Measurements from ENCODE around the gene OR4K5. TPM values are rescaled to one million over a fixed set of nuclear protein-coding genes. Genes with fewer than 3 reads are reported as not detected.

Gene OR4K5, protein sequence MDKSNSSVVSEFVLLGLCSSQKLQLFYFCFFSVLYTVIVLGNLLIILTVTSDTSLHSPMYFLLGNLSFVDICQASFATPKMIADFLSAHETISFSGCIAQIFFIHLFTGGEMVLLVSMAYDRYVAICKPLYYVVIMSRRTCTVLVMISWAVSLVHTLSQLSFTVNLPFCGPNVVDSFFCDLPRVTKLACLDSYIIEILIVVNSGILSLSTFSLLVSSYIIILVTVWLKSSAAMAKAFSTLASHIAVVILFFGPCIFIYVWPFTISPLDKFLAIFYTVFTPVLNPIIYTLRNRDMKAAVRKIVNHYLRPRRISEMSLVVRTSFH
- total RNA-seq (ENCODE audit: low replicate concordance): not detected in 2 replicates
- long read RNA-seq: 0 reads

DNA sequence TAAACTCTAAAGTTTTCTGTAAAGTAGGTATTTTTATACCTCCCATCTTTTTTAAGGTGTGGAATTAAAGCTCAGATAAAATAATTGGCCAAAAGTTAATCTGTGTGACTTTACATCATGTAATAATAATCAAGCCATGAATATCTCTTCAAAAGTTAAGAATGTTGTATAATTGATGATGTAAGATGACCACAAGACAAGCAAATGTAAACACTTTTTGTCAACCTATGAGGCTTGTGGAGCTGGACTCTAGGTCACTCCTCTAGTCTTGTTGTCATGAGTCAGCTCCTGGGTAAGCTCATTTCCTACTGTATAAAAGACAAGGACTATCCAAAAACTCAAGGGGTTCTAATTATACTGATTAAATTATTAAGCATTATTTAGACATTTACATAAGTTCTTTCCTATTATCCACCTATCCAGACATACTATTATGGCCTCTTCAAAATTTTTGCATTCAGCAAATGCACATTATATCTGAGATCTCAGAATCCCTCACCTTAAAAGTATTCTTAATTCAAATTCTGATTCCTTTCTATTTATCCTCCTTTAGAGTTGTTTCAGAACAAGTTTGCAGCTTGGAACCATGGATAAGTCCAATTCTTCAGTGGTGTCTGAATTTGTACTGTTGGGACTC, at the start of gene OR4K5:
Gene OR4K5 (plus strand): TSS at position 587 of the 637 bp plus-strand sequence. CDS start 0 bp downstream, at position 587.
- TF ChIP-seq, protein P1, sequence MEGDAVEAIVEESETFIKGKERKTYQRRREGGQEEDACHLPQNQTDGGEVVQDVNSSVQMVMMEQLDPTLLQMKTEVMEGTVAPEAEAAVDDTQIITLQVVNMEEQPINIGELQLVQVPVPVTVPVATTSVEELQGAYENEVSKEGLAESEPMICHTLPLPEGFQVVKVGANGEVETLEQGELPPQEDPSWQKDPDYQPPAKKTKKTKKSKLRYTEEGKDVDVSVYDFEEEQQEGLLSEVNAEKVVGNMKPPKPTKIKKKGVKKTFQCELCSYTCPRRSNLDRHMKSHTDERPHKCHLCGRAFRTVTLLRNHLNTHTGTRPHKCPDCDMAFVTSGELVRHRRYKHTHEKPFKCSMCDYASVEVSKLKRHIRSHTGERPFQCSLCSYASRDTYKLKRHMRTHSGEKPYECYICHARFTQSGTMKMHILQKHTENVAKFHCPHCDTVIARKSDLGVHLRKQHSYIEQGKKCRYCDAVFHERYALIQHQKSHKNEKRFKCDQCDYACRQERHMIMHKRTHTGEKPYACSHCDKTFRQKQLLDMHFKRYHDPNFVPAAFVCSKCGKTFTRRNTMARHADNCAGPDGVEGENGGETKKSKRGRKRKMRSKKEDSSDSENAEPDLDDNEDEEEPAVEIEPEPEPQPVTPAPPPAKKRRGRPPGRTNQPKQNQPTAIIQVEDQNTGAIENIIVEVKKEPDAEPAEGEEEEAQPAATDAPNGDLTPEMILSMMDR (conservative IDR thresholded peaks at IDR 0.05): no peak
- no peak within 1 kb of the TSS for H3K4me3 Mint-ChIP-seq
- H3K27me3 Mint-ChIP-seq: no peaks in the 10 kb centered on the region
- no peaks in the 10 kb centered on the region for H3K9me3 Mint-ChIP-seq
- no peaks in the 10 kb centered on the region for H3K4me1 Mint-ChIP-seq (ENCODE audit: unreplicated experiment)
- H3K36me3 Mint-ChIP-seq: no peaks in the 10 kb centered on the region
- no peak for DNase-seq (ENCODE audit: extremely low spot score, unreplicated experiment)
- no peak within 1 kb of the TSS for H3K27ac Mint-ChIP-seq

DNA sequence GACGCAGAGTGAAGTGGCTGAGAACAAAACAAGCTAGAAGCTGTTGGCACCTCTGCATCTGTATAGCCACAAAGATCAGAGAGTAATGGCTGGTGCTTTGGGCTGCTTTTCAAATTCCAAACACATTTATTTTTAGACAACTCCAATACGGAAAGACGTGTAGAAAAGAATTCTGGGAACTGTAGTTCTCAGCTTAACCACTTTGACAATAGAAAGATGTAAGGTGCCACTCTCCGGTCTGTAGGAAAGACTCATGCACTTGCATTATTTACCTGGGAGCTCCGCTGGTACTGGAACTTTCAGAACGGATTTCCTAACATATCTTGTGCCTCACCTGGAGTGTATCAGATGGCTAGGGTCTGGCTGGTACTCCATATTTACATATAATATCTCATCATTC, 47.2 kb upstream of the OR4K5 start:
- no peak overlapping the region for H3K4me3 Mint-ChIP-seq
- H3K27ac Mint-ChIP-seq: no peak overlapping the region
- TF ChIP-seq, protein P1 (conservative IDR thresholded peaks at IDR 0.05): no peak
- no peaks in the 10 kb centered on the region for H3K36me3 Mint-ChIP-seq
- no peak for DNase-seq (ENCODE audit: extremely low spot score, unreplicated experiment)
- H3K27me3 Mint-ChIP-seq: no peaks in the 10 kb centered on the region
- H3K9me3 Mint-ChIP-seq: no peaks in the 10 kb centered on the region
- H3K4me1 Mint-ChIP-seq (ENCODE audit: unreplicated experiment): no peaks in the 10 kb centered on the region

DNA sequence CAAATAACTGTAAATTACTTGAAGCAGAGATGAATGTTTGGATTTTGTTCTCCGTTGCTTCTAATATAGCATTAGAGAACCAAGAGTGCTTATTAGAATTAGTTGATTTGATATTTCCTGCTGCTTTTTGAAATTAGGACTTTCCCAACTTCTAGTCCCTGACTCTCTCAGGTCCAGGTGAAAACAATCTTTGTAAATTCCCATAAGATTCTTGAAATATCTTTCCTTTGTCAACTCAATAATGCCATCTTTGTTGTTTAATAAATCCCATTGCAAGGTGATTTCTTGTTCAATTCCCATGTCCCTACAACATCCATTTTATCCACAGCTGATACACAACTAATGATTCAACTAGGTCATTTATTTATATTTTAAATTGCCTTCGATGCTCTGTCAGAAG, 45.6 kb upstream of the OR4K5 start, which contains the start of gene OR4K2:
Gene OR4K2 (plus strand): TSS at position 301 of the 400 bp plus-strand sequence. CDS start 1,126 bp downstream, outside the sequence.
- Mint-ChIP-seq H3K27me3 (no peaks in the 10 kb centered on the region), H3K27ac (no peak within 1 kb of the TSS), H3K4me1 (ENCODE audit: unreplicated experiment) (no peaks in the 10 kb centered on the region), H3K4me3 (no peak within 1 kb of the TSS), H3K36me3 (no peaks in the 10 kb centered on the region), H3K9me3 (peaks cover 7% of the 10 kb centered on the region)
- no peak for DNase-seq (ENCODE audit: extremely low spot score, unreplicated experiment)
- TF ChIP-seq, protein P1 (conservative IDR thresholded peaks at IDR 0.05): no peak

DNA sequence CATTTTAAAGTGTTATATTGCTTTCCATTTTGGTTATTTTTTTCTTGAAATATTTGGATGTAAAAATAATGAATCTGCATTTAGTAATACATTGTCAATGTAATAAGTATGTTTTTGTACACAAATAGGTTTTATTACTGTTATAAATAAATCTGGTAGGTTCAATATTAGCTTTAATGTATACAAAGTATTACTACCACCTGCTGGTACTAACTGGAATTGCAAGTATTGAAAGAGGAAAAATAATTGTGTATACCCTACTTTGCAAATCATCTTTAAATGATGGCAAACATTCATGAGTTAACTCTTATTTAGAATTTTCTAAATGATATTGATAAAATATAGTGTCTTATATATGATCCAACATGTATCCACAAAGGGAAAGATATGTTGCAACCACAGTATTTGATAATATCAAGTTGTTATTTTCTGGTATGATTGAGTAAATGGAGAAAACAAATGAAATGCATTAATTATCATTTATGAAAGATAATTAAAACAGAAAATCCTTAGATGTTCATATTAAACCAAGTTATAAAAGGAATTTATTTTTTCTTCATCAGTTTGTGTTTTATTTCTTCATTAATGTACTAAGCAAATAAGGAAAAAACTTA, 42.3 kb upstream of the OR4K5 start:
- Mint-ChIP-seq H3K4me3 (no peak overlapping the region), H3K9me3 (peaks cover 7% of the 10 kb centered on the region), H3K27me3 (no peaks in the 10 kb centered on the region), H3K27ac (no peak overlapping the region), H3K36me3 (no peaks in the 10 kb centered on the region), H3K4me1 (ENCODE audit: unreplicated experiment) (no peaks in the 10 kb centered on the region)
- DNase-seq (ENCODE audit: extremely low spot score, unreplicated experiment): no peak
- TF ChIP-seq, protein P1 (conservative IDR thresholded peaks at IDR 0.05): peak; percentile 83

DNA sequence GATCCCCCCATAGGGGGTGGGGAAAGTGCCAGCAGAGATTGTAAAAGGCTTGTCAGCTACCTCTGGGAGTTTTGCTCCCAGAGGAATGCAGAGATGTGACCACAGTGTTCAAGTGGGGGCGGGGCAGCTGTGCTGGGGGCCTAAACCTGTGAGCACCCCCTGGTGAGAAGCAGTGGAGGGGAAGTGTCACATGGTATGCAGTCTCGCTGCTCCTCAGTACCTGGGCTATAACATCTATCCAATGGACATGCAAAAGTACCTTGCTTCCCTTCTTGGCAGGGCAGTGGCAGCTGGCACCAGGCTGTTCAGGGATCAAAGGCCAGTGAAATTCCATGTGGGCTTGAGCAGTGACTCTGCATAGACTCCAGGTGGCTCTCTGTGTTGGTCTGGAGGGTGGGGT, 25.1 kb upstream of the OR4K5 start:
- no peak for DNase-seq (ENCODE audit: extremely low spot score, unreplicated experiment)
- no peaks in the 10 kb centered on the region for H3K27me3 Mint-ChIP-seq
- no peak overlapping the region for H3K27ac Mint-ChIP-seq
- TF ChIP-seq, protein P1 (conservative IDR thresholded peaks at IDR 0.05): no peak
- H3K36me3 Mint-ChIP-seq: no peaks in the 10 kb centered on the region
- H3K9me3 Mint-ChIP-seq: peaks cover 22% of the 10 kb centered on the region
- H3K4me1 Mint-ChIP-seq (ENCODE audit: unreplicated experiment): no peaks in the 10 kb centered on the region
- no peak overlapping the region for H3K4me3 Mint-ChIP-seq
